PFSK-1 (cell line): Measurements from ENCODE around the gene SNX33.

Experiments
- POLR2AphosphoS5 ChIP-seq: IDR thresholded peaks from 2 replicates; pipeline ENCODE4 v1.6.1; 2012; ENCODE audit warnings: low read depth, mild to moderate bottlenecking, control low read depth, low read length, moderate library complexity
- SIN3A ChIP-seq: IDR thresholded peaks from 2 replicates; pipeline ENCODE4 v1.6.1; 2012; ENCODE audit warnings: mild to moderate bottlenecking, low read length, moderate library complexity, borderline replicate concordance; ENCODE audit not compliant: insufficient read depth
- TAF1 ChIP-seq: IDR thresholded peaks from 2 replicates; pipeline ENCODE4 v1.6.1; 2012; ENCODE audit warnings: low read length, control low read depth, borderline replicate concordance; ENCODE audit not compliant: insufficient read depth
- TF ChIP-seq, protein P1 (sequence below), 2 experiments: IDR thresholded peaks; 2 replicates each; pipeline versions ENCODE4 v1.6.1 to v1.8.0; 2011 to 2012; ENCODE audit warnings: low read depth in 2 of 2, low read length in 2 of 2, control low read depth in 1 of 2, inconsistent platforms in 1 of 2, mild to moderate bottlenecking in 1 of 2, moderate library complexity in 1 of 2; ENCODE audit not compliant: insufficient read depth in 1 of 2

DNA sequence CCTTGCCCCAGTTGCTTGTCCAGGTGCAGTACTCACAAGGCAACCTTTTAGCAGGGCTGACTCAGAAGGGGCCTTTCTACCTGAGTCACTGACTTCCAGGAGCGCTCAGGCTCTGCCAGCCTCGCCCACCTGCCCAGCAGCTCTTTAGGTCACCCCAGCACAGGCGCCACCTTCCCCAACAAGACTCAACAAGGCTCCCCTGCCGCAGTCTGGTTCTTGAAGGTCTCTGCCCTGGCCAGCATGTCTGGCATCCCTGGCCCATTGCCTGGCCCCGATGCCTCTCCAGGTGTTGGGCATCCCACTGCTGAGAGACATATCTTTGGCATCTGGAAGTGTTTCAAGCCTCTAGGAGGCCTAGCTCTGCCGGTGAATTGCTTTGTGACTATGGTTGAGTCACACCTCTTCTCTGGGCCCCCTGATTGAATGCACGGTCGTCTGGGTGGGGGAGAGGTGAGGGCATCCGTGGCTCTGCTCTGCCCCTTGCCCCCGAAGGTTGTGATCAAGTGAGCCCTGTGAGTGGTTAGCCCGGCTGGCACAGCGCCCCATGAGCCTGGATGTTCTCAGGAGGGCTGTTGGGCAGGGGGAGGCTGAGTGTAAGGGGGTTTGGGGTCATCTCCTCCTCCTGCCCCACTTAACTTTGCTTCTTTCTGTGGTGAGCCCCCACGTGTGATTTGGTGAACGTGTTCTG lies 21.6 kb downstream of the SNX33 start:
- TF ChIP-seq TAF1 (no peak), POLR2AphosphoS5 (no peak), SIN3A (no peak)
- TF ChIP-seq, protein P1, sequence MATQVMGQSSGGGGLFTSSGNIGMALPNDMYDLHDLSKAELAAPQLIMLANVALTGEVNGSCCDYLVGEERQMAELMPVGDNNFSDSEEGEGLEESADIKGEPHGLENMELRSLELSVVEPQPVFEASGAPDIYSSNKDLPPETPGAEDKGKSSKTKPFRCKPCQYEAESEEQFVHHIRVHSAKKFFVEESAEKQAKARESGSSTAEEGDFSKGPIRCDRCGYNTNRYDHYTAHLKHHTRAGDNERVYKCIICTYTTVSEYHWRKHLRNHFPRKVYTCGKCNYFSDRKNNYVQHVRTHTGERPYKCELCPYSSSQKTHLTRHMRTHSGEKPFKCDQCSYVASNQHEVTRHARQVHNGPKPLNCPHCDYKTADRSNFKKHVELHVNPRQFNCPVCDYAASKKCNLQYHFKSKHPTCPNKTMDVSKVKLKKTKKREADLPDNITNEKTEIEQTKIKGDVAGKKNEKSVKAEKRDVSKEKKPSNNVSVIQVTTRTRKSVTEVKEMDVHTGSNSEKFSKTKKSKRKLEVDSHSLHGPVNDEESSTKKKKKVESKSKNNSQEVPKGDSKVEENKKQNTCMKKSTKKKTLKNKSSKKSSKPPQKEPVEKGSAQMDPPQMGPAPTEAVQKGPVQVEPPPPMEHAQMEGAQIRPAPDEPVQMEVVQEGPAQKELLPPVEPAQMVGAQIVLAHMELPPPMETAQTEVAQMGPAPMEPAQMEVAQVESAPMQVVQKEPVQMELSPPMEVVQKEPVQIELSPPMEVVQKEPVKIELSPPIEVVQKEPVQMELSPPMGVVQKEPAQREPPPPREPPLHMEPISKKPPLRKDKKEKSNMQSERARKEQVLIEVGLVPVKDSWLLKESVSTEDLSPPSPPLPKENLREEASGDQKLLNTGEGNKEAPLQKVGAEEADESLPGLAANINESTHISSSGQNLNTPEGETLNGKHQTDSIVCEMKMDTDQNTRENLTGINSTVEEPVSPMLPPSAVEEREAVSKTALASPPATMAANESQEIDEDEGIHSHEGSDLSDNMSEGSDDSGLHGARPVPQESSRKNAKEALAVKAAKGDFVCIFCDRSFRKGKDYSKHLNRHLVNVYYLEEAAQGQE (IDR thresholded peaks at IDR 0.05; ENCODE audit: insufficient read depth in 1 of 2, low read depth in 2 of 2, low read length in 2 of 2): no peak
